HG02678 (cell line): ENCODE data around the gene SCAPER.
"Not testable (repeated sequence)": the region's sequence is repeated elsewhere in the genome, so short reads cannot be mapped to it uniquely, and the experiment has no call there.

Source experiments
- ATAC-seq: cut with Tn5 transposase; IDR thresholded peaks from one replicate; pipeline ENCODE4 v1.9.1; 2021; ENCODE audit warnings: mild to moderate bottlenecking, moderate library complexity; ENCODE audit not compliant: unreplicated experiment

The SCAPER gene

GRCh38 chr15:76787273-76787672 is 117.9 kb downstream of the SCAPER start:
- no peak for ATAC-seq

GRCh38 chr15:76776969-76777368 is 128.2 kb downstream of the SCAPER start:
- no peak for ATAC-seq

DNA sequence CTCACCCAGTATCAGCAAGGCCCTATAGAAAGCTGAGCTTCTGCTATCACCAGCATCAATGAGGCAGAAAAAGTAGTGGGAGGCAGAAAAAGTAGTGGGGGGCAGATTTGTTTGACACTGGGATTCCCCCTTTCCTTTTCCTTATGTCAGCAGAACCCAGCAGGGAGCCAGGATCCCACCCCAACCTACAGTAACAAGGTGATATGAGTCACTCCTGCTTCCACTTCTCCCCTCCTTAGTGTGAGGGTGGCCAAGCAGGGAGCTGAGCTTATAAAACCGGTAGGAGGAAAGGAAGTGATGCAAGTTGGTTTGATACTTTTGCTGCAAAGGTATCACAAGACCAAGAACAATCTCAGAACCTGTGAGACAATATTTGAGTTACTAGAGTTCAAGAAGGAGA is 128.7 kb downstream of the SCAPER start:
- ATAC-seq = no peak

DNA sequence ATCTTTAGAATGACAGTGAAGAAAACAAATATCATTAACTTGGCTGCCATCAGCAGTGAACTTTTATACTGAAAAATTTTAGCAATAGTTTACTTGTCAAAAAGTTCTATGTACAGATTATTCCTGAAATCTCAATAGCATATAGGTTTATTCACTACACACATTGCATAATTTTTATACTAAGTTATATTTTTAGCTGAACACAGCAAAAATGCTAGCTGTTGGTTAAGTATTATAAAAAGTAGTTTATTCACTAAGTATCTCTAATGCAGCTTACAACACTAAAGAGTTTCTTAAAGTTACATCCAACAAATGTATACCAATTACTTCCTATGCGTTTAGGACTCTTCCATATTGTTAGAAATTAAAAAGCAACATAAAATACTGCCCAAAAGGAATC is 131.9 kb downstream of the SCAPER start:
- no peak for ATAC-seq

DNA sequence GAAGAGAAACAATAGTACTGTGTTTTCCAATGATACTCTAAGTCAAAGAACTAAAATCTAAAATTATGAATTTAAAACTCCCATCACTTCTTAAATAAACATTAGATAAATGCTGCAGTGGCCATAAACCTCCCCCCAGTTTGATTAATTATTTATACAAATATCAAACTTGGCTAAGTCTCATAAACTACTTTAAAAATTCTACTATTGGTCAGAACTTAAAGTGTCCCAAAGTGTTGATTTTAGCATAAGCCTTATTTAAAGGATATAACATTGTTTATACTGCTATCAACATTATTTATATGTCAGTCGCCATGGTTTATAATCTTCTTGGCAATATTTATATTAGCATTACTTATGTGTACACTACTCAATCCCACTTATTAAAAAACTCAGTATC is 132.4 kb downstream of the SCAPER start:
- ATAC-seq = no peak

DNA sequence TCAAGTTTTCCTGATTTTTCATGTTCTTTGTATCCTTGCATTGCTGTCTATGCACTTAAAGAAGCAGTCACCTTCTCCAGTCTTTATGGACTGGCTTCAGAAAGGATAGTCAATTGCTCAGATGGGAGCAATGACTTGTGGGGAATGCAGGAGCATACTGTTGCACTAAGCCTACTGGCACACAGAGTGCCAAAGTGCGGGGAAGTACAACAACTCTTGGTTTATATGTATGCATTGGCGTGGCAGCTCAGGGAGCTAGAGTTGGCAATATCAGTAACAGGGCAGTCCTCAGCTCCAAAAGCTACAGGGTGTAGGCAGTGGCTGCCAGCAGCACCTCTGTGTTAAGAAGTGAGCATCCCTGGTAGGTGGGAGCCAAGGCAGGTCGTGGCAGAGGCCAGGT is 141.1 kb downstream of the SCAPER start:
- no peak for ATAC-seq

- ATAC-seq = no peak
Measured at GRCh38 chr15:76763554-76763953, 141.6 kb downstream of the SCAPER start.

GRCh38 chr15:76756381-76756780 is 148.8 kb downstream of the SCAPER start:
- no peak for ATAC-seq

GRCh38 chr15:76753771-76754170 is 151.4 kb downstream of the SCAPER start:
- no peak for ATAC-seq

DNA sequence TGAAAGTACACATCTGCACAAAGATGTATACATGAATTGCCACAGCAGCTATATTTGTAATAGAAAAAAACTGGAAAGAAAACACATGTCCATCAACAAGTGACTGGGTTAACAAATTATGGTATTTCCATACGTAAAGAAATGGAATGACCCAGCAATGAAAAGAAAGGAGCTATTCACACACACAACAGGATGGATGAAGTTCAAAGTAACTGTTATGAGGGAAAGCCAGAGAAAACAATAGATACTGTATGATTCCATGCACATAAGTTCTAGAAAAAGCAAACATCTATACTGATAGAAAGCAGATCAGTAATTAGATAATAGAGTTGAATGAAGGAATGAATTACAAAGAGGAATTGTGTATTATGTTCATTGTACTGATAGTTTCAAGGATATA is 152.0 kb downstream of the SCAPER start:
- no peak for ATAC-seq

DNA sequence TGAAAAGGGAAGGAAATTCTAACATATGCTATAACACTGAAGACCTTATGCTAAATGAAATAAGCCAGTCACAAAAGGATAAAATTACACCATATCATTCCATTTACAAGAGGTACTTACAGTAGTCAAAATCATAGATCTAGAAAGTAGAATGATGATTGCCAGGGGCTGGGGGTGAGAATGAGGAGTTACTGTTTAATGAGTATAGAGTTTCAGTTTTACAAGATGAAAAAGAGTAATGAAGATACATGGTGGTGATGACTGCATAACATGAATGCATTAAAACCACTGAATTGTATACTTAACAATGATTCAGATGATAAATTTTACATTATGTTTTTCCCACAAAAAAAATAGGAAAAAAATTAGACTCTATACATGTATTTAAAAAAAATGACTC is 152.6 kb downstream of the SCAPER start:
- no peak for ATAC-seq

- no peak for ATAC-seq
Measured at GRCh38 chr15:76737573-76737972, 167.6 kb downstream of the SCAPER start.

DNA sequence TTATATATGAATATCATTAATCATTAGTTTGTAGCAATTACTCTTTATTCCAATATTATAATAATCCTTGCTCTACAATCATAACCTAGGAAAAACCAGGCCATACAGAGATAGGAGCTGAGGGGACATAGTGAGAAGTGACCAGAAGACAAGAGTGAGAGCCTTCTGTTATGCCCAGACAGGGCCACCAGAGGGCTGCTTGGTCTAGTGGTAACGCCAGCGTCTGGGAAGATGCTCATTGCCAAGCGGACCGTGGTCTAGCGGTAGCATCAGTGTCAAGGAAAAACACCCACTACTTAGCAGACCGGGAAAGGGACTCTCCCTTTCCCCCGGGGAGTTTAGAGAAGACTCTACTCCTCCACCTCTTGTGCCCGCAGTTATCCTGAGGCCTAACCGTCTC is 172.8 kb downstream of the SCAPER start:
- not testable (repeated sequence) for ATAC-seq

DNA sequence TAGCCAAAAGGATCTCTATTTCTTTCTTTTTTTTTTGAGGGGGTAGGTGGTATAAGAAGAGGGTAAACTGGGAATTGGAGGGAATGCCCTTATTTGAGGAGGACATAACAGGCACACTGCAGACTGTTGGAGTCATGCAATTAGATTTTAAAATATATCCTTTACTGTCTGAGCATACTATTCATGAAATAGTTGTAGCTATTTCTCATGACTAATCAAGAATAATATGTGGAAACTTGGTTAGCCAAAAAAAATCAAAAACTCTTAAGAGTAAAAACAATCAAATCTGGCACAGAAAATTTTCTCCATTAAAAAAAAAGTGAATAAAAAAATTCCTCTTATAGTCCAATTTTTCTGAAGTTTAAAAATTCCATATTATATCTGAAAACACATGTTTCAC is 174.9 kb downstream of the SCAPER start:
- ATAC-seq = no peak

- no peak for ATAC-seq
Measured at GRCh38 chr15:76718863-76719262, 186.3 kb downstream of the SCAPER start.

DNA sequence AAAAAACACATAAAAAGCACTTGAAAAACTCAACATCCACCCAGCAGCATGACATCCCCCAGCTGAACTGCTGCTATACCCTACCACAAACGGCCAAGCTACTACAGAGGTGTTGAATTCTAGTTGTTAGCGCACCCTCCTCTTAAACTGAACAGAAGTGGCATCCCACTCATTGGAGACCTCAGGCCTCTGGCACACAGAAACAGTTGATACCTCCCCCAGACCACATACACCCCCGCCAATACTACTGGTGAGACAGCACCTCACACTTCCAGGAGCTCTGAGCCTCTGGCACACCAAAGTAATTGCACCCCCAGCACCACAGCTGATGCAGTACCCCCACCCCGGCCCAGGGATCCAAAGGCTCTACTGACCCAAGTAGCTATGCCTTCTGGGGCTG is 190.2 kb downstream of the SCAPER start:
- ATAC-seq = no peak

GRCh38 chr15:76711351-76711827 is 193.8 kb downstream of the SCAPER start:
- ATAC-seq = peak; percentile 67

- not testable (repeated sequence) for ATAC-seq
Measured at GRCh38 chr15:76704032-76704431, 201.1 kb downstream of the SCAPER start.

- ATAC-seq = no peak
Measured at GRCh38 chr15:76696840-76697239, 208.3 kb downstream of the SCAPER start.

- not testable (repeated sequence) for ATAC-seq
Measured at GRCh38 chr15:76692546-76692945, 212.6 kb downstream of the SCAPER start.

- ATAC-seq = not testable (repeated sequence)
Measured at GRCh38 chr15:76687592-76687991, 217.5 kb downstream of the SCAPER start.

GRCh38 chr15:76684002-76684401 is 221.1 kb downstream of the SCAPER start:
- ATAC-seq = no peak

DNA sequence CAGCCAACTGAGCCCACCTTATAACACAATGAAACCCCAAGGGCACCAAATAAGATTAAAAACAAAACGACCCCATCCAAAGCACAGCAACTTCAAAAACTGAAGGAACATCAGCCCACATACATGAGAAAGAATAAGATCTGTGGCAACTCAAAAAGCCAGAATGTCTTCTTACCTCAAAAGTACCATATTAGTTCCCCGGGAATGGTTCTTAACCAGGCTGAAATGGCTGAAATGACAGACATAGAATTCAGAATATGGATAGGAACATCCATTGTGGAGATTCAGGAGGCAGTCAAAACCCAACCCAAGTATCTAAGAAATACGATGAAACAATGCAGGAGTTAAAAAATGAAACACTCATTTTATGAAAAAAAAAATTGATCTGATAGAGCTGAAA is 222.3 kb downstream of the SCAPER start:
- no peak for ATAC-seq

GRCh38 chr15:76682259-76682658 is 222.9 kb downstream of the SCAPER start:
- no peak for ATAC-seq
